WTC11 (cell line): Measurements from ENCODE around the gene ZDHHC22. TPM values are rescaled to one million over a fixed set of nuclear protein-coding genes. Genes with fewer than 3 reads are reported as not detected.
A peak's percentile ranks its signal among the peaks of the same experiment; 100 is the strongest.

Source experiments
- ATAC-seq: fragments of 200-7000 bp; cut with Tn5 transposase; 2 replicates; pipeline ENCODE4 v1.10.0; 2021; ENCODE audit warnings: mild to moderate bottlenecking, moderate library complexity
- CTCF ChIA-PET: fragments of 300-600 bp; sonication (Branson Sonifier 250); formaldehyde crosslinking; loops from one replicate; lab custom pipeline; 2021; ENCODE audit warnings: antibody characterized with exemption; lab: Charles Lee
- POLR2A ChIA-PET: fragments of 350-600 bp; sonication (Branson Sonifier 250); formaldehyde crosslinking; loops from one replicate; lab custom pipeline; 2021; ENCODE audit warnings: antibody characterized with exemption; lab: Charles Lee
- DNase-seq: peaks from one replicate; pipeline ENCODE4 v3.0.0; 2021; ENCODE audit warnings: low spot score
- H3K27ac Mint-ChIP-seq: 2 replicates; pipeline ENCODE4 v1.8.0; 2021; ENCODE audit warnings: mixed read lengths
- H3K27me3 Mint-ChIP-seq: 2 replicates; pipeline ENCODE4 v1.8.0; 2021; ENCODE audit warnings: low read depth, mild to moderate bottlenecking, moderate library complexity, mixed read lengths
- H3K36me3 Mint-ChIP-seq: 2 replicates; pipeline ENCODE4 v1.8.0; 2021; ENCODE audit warnings: mixed read lengths
- H3K4me1 Mint-ChIP-seq: 2 replicates; pipeline ENCODE4 v1.8.0; 2022; ENCODE audit warnings: mixed read lengths
- H3K4me3 Mint-ChIP-seq: 2 replicates; pipeline ENCODE4 v1.8.0; 2021; ENCODE audit warnings: mild to moderate bottlenecking, moderate library complexity, mixed read lengths
- H3K9me3 Mint-ChIP-seq: 2 replicates; pipeline ENCODE4 v1.8.0; 2021; ENCODE audit warnings: mixed read lengths
- AR ChIP-seq: fragments of 250-450 bp; sonication (Bioruptor Pico); IDR thresholded peaks from 2 replicates; pipeline ENCODE4 v1.9.0; 2021; ENCODE audit warnings: mild to moderate bottlenecking
- ATF1 ChIP-seq: sonication (generic); formaldehyde crosslinking; IDR thresholded peaks from 2 replicates; pipeline ENCODE4 v1.8.1; 2023; ENCODE audit warnings: mild to moderate bottlenecking, moderate library complexity, missing genetic modification reagents
- ATF3 ChIP-seq: sonication (generic); formaldehyde crosslinking; conservative IDR thresholded peaks from 2 replicates; pipeline ENCODE4 v1.8.1; 2022; ENCODE audit warnings: mild to moderate bottlenecking, missing genetic modification reagents
- CREB1 ChIP-seq: sonication (generic); formaldehyde crosslinking; IDR thresholded peaks from 2 replicates; pipeline ENCODE4 v1.8.0; 2023; ENCODE audit warnings: mild to moderate bottlenecking, missing genetic modification reagents
- E2F4 ChIP-seq: sonication (generic); formaldehyde crosslinking; IDR thresholded peaks from 2 replicates; pipeline ENCODE4 v1.8.1; 2022; ENCODE audit warnings: low read depth, mild to moderate bottlenecking, moderate library complexity, missing genetic modification reagents, borderline replicate concordance
- ELF4 ChIP-seq: sonication (generic); formaldehyde crosslinking; IDR thresholded peaks from 2 replicates; pipeline ENCODE4 v1.8.1; 2022; ENCODE audit warnings: low read depth, mild to moderate bottlenecking, moderate library complexity, missing genetic modification reagents
- ETV6 ChIP-seq: sonication (generic); formaldehyde crosslinking; IDR thresholded peaks from 2 replicates; pipeline ENCODE4 v1.8.1; 2022; ENCODE audit warnings: mild to moderate bottlenecking, missing genetic modification reagents
- FOXK1 ChIP-seq: sonication (generic); formaldehyde crosslinking; IDR thresholded peaks from 2 replicates; pipeline ENCODE4 v1.8.0; 2022; ENCODE audit warnings: mild to moderate bottlenecking, moderate library complexity, missing genetic modification reagents
- FOXP1 ChIP-seq: sonication (generic); formaldehyde crosslinking; IDR thresholded peaks from 2 replicates; pipeline ENCODE4 v1.8.0; 2022; ENCODE audit warnings: missing genetic modification reagents, mild to moderate bottlenecking, moderate library complexity, borderline replicate concordance
- GRHL2 ChIP-seq: fragments of 250-450 bp; sonication (Bioruptor Pico); IDR thresholded peaks from 2 replicates; pipeline ENCODE4 v1.8.0; 2022; ENCODE audit warnings: mild to moderate bottlenecking, moderate library complexity; ENCODE audit not compliant: insufficient replicate concordance, severe bottlenecking
- GTF2I ChIP-seq: fragments of 250-450 bp; sonication (Bioruptor Pico); conservative IDR thresholded peaks from 2 replicates; pipeline ENCODE4 v1.4.0; 2021; ENCODE audit warnings: mild to moderate bottlenecking
- HMGXB4 ChIP-seq: sonication (generic); formaldehyde crosslinking; IDR thresholded peaks from 2 replicates; pipeline ENCODE4 v1.8.1; 2023; ENCODE audit warnings: mild to moderate bottlenecking, moderate library complexity, missing genetic modification reagents
- NFATC4 ChIP-seq: fragments of 250-450 bp; sonication (Bioruptor Pico); IDR thresholded peaks from 2 replicates; pipeline ENCODE4 v1.9.0; 2021; ENCODE audit warnings: mild to moderate bottlenecking
- NFYB ChIP-seq: sonication (generic); formaldehyde crosslinking; conservative IDR thresholded peaks from 2 replicates; pipeline ENCODE4 v1.8.0; 2022; ENCODE audit warnings: low read depth, missing genetic modification reagents
- NR1H2 ChIP-seq: sonication (generic); formaldehyde crosslinking; IDR thresholded peaks from 2 replicates; pipeline ENCODE4 v1.9.0; 2021; ENCODE audit warnings: mild to moderate bottlenecking, moderate library complexity, missing genetic modification reagents
- RELA ChIP-seq: sonication (generic); formaldehyde crosslinking; IDR thresholded peaks from 2 replicates; pipeline ENCODE4 v1.8.1; 2022; ENCODE audit warnings: missing genetic modification reagents, mild to moderate bottlenecking, borderline replicate concordance
- SMAD4 ChIP-seq: sonication (generic); formaldehyde crosslinking; IDR thresholded peaks from 2 replicates; pipeline ENCODE4 v1.8.0; 2022; ENCODE audit warnings: mild to moderate bottlenecking, missing genetic modification reagents
- SOX15 ChIP-seq: fragments of 250-450 bp; sonication (Bioruptor Pico); IDR thresholded peaks from 2 replicates; pipeline ENCODE4 v1.9.0; 2021; ENCODE audit warnings: mild to moderate bottlenecking
- SP1 ChIP-seq: sonication (generic); formaldehyde crosslinking; conservative IDR thresholded peaks from 2 replicates; pipeline ENCODE4 v1.8.1; 2022; ENCODE audit warnings: missing genetic modification reagents
- TEAD1 ChIP-seq: sonication (generic); formaldehyde crosslinking; IDR thresholded peaks from 2 replicates; pipeline ENCODE4 v1.8.0; 2022; ENCODE audit warnings: mild to moderate bottlenecking, missing genetic modification reagents
- TEAD4 ChIP-seq: sonication (generic); formaldehyde crosslinking; IDR thresholded peaks from 2 replicates; pipeline ENCODE4 v1.8.0; 2022; ENCODE audit warnings: mild to moderate bottlenecking, missing genetic modification reagents
- ZNF219 ChIP-seq: sonication (generic); formaldehyde crosslinking; IDR thresholded peaks from 2 replicates; pipeline ENCODE4 v1.8.0; 2023; ENCODE audit warnings: missing genetic modification reagents, mild to moderate bottlenecking, borderline replicate concordance
- ZNF232 ChIP-seq: sonication (generic); formaldehyde crosslinking; IDR thresholded peaks from 2 replicates; pipeline ENCODE4 v1.8.0; 2022; ENCODE audit warnings: mild to moderate bottlenecking, missing genetic modification reagents
- ZNF263 ChIP-seq: sonication (generic); formaldehyde crosslinking; IDR thresholded peaks from 2 replicates; pipeline ENCODE4 v1.8.1; 2022; ENCODE audit warnings: low read depth, mild to moderate bottlenecking, moderate library complexity, missing genetic modification reagents
- ZNF396 ChIP-seq: fragments of 250-450 bp; sonication (Bioruptor Pico); IDR thresholded peaks from 2 replicates; pipeline ENCODE4 v1.8.0; 2021; ENCODE audit warnings: mild to moderate bottlenecking, moderate library complexity, borderline replicate concordance
- ZNF423 ChIP-seq: fragments of 250-450 bp; sonication (Bioruptor Pico); IDR thresholded peaks from 2 replicates; pipeline ENCODE4 v2.1.2; 2022; ENCODE audit warnings: mild to moderate bottlenecking, moderate library complexity
- total RNA-seq: library from RNA; stranded (reverse); gene quantifications from 3 replicates; pipeline ENCODE4 v1.2.3, GENCODE V29; 2021

The ZDHHC22 gene
- total RNA-seq, 1 experiment from 2014 or later, result 47.7 TPM

GRCh38 chr14:77130386-77130785 lies 11.2 kb downstream of the ZDHHC22 start:
- no peak for DNase-seq
- ATAC-seq, result no peak
- Mint-ChIP-seq H3K4me1 (peaks cover 20% of the 10 kb centered on the region), H3K27me3 (peaks cover 4% of the 10 kb centered on the region), H3K4me3 (no peak overlapping the region), H3K27ac (peak overlapping the region; percentile 34; the same call in 1 of the 2 replicates), H3K9me3 (no peaks in the 10 kb centered on the region), H3K36me3 (peaks cover 6% of the 10 kb centered on the region)
- ChIA-PET CTCF (interaction anchor here (1.4 to 1.8 kb wide), 2 partner anchors 10 to 21 kb away, joined by 4 to 5 read pairs; no protein-coding TSS in a partner anchor), POLR2A (no interaction called here)
- TF ChIP-seq CREB1 (CRISPR knock-in tag), result no peak
- no peak for TF ChIP-seq GTF2I (CRISPR knock-in tag)
- TF ChIP-seq TEAD4 (CRISPR knock-in tag), result no peak
- TF ChIP-seq RELA, result no peak
- TF ChIP-seq NR1H2, result no peak
- no peak for TF ChIP-seq FOXP1
- TF ChIP-seq ZNF219 (CRISPR knock-in tag), result no peak
- no peak for TF ChIP-seq NFYB (CRISPR knock-in tag)
- TF ChIP-seq SP1 (CRISPR knock-in tag), result no peak

- DNase-seq (no peak), ATAC-seq (no peak)
- ChIA-PET POLR2A (no interaction called here), CTCF (interaction anchor here (0.9 to 1.5 kb wide), 4 partner anchors 12 to 188 kb away, joined by 3 to 5 read pairs (median 3); no protein-coding TSS in a partner anchor)
- H3K4me1 Mint-ChIP-seq, result peaks cover 32% of the 10 kb centered on the region
- no peaks in the 10 kb centered on the region for H3K9me3 Mint-ChIP-seq
- peaks cover 2% of the 10 kb centered on the region for H3K36me3 Mint-ChIP-seq
- TF ChIP-seq NFATC4 (no peak), ZNF423 (CRISPR knock-in tag) (no peak), CREB1 (CRISPR knock-in tag) (no peak), ELF4 (CRISPR knock-in tag) (no peak), HMGXB4 (no peak), ZNF263 (no peak), ZNF396 (no peak), FOXK1 (CRISPR knock-in tag) (no peak), E2F4 (CRISPR knock-in tag) (no peak), TEAD1 (no peak), AR (no peak), SOX15 (CRISPR knock-in tag) (no peak), ZNF232 (CRISPR knock-in tag) (no peak), ETV6 (no peak), GRHL2 (no peak), SMAD4 (no peak), TEAD4 (CRISPR knock-in tag) (no peak), ATF1 (CRISPR knock-in tag) (no peak), ATF3 (CRISPR knock-in tag) (no peak)
- no peak overlapping the region for H3K27ac Mint-ChIP-seq
- peaks cover 7% of the 10 kb centered on the region for H3K27me3 Mint-ChIP-seq
- H3K4me3 Mint-ChIP-seq, result no peak overlapping the region
Measured at GRCh38 chr14:77128414-77128891, 13.1 kb downstream of the ZDHHC22 start.
